ENCODE data around the gene C14orf180.

DNA sequence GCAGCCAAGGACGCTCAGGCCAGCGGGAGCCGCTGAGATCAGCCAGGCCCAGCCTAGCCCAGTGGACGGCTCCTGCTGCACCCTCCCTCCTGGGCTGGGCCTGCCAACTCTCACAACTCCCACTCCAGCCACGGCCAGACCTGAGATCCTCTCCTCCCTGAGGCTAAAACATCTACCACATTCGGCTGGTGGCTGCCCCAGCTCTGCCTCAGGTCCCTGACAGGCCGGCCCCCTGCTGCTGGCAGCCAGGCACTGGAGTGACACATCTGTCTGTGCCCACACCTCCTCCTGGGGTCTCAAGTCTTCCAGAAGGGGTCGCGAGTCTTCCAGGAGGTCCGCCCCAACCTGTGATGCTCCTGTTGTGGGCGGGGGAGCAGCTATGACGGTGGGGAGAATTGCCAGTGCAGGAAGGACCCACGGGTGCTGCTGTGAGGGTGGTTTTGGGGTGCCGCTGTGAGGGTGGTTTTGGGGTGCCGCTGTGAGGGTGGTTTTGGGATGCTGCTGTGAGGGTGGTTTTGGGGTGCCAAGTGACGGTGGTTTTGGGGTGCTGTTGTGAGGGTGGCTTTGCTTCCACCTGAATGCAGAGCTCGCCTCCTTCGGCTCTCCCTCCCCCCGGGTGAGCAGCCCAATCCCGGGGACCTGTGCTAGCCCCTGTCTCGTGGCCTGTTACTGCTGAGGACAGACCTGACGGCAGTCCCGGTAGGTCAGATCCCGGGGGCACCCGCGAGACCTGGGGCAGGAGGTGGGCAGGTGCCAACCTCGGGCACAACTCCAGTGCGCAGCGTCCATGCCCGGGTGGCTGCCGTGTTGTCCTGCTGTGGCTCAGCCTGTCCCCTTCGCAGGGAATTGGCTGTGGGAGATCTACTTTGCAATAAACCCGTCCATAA, 27.5 kb upstream of the C14orf180 start:
- TF ChIP-seq FOXP2 (optimal IDR thresholded peaks at IDR 0.05; ENCODE audit: borderline replicate concordance, extremely low read depth, extremely low read length, insufficient read depth) (no peak), POLR2AphosphoS5 (IDR thresholded peaks at IDR 0.05; ENCODE audit: low read depth, low read length) (no peak), TAF1 (IDR thresholded peaks at IDR 0.05; ENCODE audit: borderline replicate concordance, insufficient read depth, low read length) (no peak), SIN3A (IDR thresholded peaks at IDR 0.05; ENCODE audit: borderline replicate concordance, insufficient read depth, low read length) (no peak)
